HEK293T (cell line): ENCODE measurements around the gene C12orf50.

ENCODE experiments used
- ARNT ChIP-seq: fragments of 450-650 bp; IDR thresholded peaks from 2 replicates; pipeline ENCODE4 v1.6.1; 2017; ENCODE audit warnings: mild to moderate bottlenecking
- BHLHE40 ChIP-seq: fragments of 450-650 bp; IDR thresholded peaks from 2 replicates; pipeline ENCODE4 v1.6.1; 2016; ENCODE audit warnings: mild to moderate bottlenecking, moderate library complexity, borderline replicate concordance
- ELF4 ChIP-seq: fragments of 450-650 bp; IDR thresholded peaks from 2 replicates; pipeline ENCODE4 v1.6.1; 2017; ENCODE audit warnings: antibody characterized with exemption
- FOXA1 ChIP-seq: fragments of 450-650 bp; IDR thresholded peaks from 2 replicates; pipeline ENCODE4 v1.6.1; 2016; ENCODE audit warnings: mild to moderate bottlenecking
- HDGF ChIP-seq: fragments of 450-650 bp; IDR thresholded peaks from 2 replicates; pipeline ENCODE4 v1.6.1; 2017; ENCODE audit warnings: antibody characterized with exemption, borderline replicate concordance
- NFRKB ChIP-seq: fragments of 450-650 bp; IDR thresholded peaks from 2 replicates; pipeline ENCODE4 v1.6.1; 2016; ENCODE audit warnings: mild to moderate bottlenecking, moderate library complexity
- PKNOX1 ChIP-seq: fragments of 450-650 bp; IDR thresholded peaks from 2 replicates; pipeline ENCODE4 v1.6.1; 2016
- SP1 ChIP-seq: fragments of 450-650 bp; IDR thresholded peaks from 2 replicates; pipeline ENCODE4 v1.6.1; 2017
- TARDBP ChIP-seq: fragments of 450-650 bp; IDR thresholded peaks from 2 replicates; pipeline ENCODE4 v1.6.1; 2016

GRCh38 chr12:88058719-88059077 is 29.5 kb upstream of the C12orf50 start:
- TF ChIP-seq PKNOX1, result no peak
- TF ChIP-seq FOXA1, result no peak
- TF ChIP-seq ARNT, result no peak
- no peak for TF ChIP-seq SP1
- TF ChIP-seq TARDBP, result no peak
- no peak for TF ChIP-seq ELF4
- TF ChIP-seq HDGF, result no peak
- no peak for TF ChIP-seq NFRKB
- TF ChIP-seq BHLHE40, result no peak
